ENCODE data around the gene RNASE11. TPM values are rescaled to one million over a fixed set of nuclear protein-coding genes. Genes with fewer than 3 reads are reported as not detected.

RNASE11 gene
- total RNA-seq, 1 experiment from 2014 or later = not detected

GRCh38 chr14:20546877-20547276 is 40.9 kb downstream of the RNASE11 start:
- no peaks in the 10 kb centered on the region for H3K23me2 ChIP-seq (ENCODE audit: insufficient read length, low read depth, low read length, poor library complexity, severe bottlenecking)
- H2AFZ ChIP-seq (ENCODE audit: low read length) = no peak overlapping the region
- Mint-ChIP-seq H3K27ac (no peak overlapping the region), H3K27me3 (ENCODE audit: low read depth) (no peaks in the 10 kb centered on the region), H3K9me3 (no peaks in the 10 kb centered on the region; a peak in 1 of 5 replicates), H3K4me3 (no peak overlapping the region), H3K4me1 (peaks cover 4 to 6% of the 10 kb centered on the region in 2 experiments; a peak in 3 of 4 replicates), H3K36me3 (ENCODE audit: insufficient read depth in 1 of 3, low read depth in 3 of 3) (no peaks in the 10 kb centered on the region)
- no peaks in the 10 kb centered on the region for H3K79me1 ChIP-seq (ENCODE audit: insufficient read depth, low read depth, low read length, poor library complexity, severe bottlenecking)
- H3K4me2 ChIP-seq (ENCODE audit: insufficient read depth, insufficient read length, low read length) = no peak overlapping the region
- TF ChIP-seq CTCF (conservative IDR thresholded peaks at IDR 0.05) = no peak
- no peaks in the 10 kb centered on the region for H3K79me2 ChIP-seq (ENCODE audit: insufficient read depth, low read length)
- no peak overlapping the region for H3K27ac ChIP-seq (ENCODE audit: insufficient read length, low read depth, low read length)
- H3K18ac ChIP-seq (ENCODE audit: insufficient read length, low read depth, low read length) = no peak overlapping the region
- no peak overlapping the region for H3K4ac ChIP-seq (ENCODE audit: low read depth, low read length)
- H2AK5ac ChIP-seq (ENCODE audit: insufficient read length, low read length) = no peak overlapping the region
- H2BK120ac ChIP-seq (ENCODE audit: low read depth, low read length, poor library complexity, severe bottlenecking) = no peak overlapping the region
- H2BK12ac ChIP-seq (ENCODE audit: insufficient read length, low read depth, low read length) = no peak overlapping the region
- no peak overlapping the region for H3K14ac ChIP-seq (ENCODE audit: insufficient read depth, low read length)
- H4K5ac ChIP-seq (ENCODE audit: insufficient read length, low read depth, low read length) = no peak overlapping the region
- no peaks in the 10 kb centered on the region for H4K20me1 ChIP-seq (ENCODE audit: control insufficient read depth, insufficient read depth, insufficient read length)
- no peak overlapping the region for H2BK5ac ChIP-seq (ENCODE audit: insufficient read length, low read length)
- H3T11ph ChIP-seq (ENCODE audit: low read length) = no peak overlapping the region
- no peak overlapping the region for H2BK20ac ChIP-seq (ENCODE audit: low read depth, low read length, poor library complexity, severe bottlenecking)
- DNase-seq = no peak
- H3K9ac ChIP-seq (ENCODE audit: extremely low read depth, insufficient read length, low read length) = no peak overlapping the region
- H4K91ac ChIP-seq (ENCODE audit: insufficient read length, low read depth, low read length) = no peak overlapping the region
- H4K8ac ChIP-seq (replicated peaks; ENCODE audit: insufficient read length, low read depth, low read length) = no peak overlapping the region
- H3K56ac ChIP-seq (ENCODE audit: insufficient read length, low read depth, low read length) = no peak overlapping the region
- no peaks in the 10 kb centered on the region for H3K9me3 ChIP-seq (ENCODE audit: control insufficient read depth, low read depth, low read length)
- H3K4me1 ChIP-seq (ENCODE audit: insufficient read depth, low read length) = no peaks in the 10 kb centered on the region; the same call in 1 of the 2 replicates
- no peak overlapping the region for H2BK15ac ChIP-seq (ENCODE audit: low read depth, low read length)
- WGBS (ENCODE audit: extremely low coverage, insufficient read length, low lambda C conversion rate) = no CpG with 5 or more reads among the region's 3 CpGs
- no peak overlapping the region for H3K23ac ChIP-seq (ENCODE audit: insufficient read length, low read depth, low read length)
- no peaks in the 10 kb centered on the region for H3K27me3 ChIP-seq (ENCODE audit: insufficient read depth, low read length)
